ENCODE data around the gene SIGLEC1.

DNA sequence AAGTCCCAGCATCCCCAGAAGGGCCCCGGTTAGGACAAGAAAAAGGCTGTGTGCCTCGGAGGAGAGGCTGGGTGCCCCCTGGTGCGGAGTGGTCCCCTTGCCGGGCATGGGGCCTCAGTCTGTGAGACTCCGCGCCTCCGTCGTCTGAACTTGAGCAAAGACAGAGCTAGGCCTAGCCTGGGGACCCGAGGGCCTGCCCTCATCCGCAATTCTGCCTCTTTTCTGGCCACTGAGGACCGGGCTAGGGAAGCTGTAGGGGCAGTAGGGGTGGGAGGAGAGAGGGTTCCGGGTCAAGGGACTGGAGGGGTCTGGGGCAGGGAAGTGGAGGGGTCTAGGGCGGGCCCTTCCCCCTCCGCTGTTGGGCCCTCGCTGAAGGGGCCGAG lies 19.5 kb upstream of the SIGLEC1 start:
- TF ChIP-seq, protein P1, sequence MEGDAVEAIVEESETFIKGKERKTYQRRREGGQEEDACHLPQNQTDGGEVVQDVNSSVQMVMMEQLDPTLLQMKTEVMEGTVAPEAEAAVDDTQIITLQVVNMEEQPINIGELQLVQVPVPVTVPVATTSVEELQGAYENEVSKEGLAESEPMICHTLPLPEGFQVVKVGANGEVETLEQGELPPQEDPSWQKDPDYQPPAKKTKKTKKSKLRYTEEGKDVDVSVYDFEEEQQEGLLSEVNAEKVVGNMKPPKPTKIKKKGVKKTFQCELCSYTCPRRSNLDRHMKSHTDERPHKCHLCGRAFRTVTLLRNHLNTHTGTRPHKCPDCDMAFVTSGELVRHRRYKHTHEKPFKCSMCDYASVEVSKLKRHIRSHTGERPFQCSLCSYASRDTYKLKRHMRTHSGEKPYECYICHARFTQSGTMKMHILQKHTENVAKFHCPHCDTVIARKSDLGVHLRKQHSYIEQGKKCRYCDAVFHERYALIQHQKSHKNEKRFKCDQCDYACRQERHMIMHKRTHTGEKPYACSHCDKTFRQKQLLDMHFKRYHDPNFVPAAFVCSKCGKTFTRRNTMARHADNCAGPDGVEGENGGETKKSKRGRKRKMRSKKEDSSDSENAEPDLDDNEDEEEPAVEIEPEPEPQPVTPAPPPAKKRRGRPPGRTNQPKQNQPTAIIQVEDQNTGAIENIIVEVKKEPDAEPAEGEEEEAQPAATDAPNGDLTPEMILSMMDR (IDR thresholded peaks at IDR 0.05), result no peak
- no peak for TF ChIP-seq EZH2 (IDR thresholded peaks at IDR 0.05; ENCODE audit: borderline replicate concordance, insufficient read depth, low read depth, low read length, poor library complexity, severe bottlenecking)

All from B cell (primary cell).